ENCODE measurements around the gene LPAR3.

The LPAR3 gene

GRCh38 chr1:84841971-84842370 is 51.0 kb downstream of the LPAR3 start:
- FAIRE-seq: no peak
- DNase-seq (ENCODE audit: insufficient read length, low spot score): no peak
- TF ChIP-seq POLR2A (IDR thresholded peaks at IDR 0.05; ENCODE audit: low read depth, low read length): no peak

GRCh38 chr1:84840346-84840745 is 52.7 kb downstream of the LPAR3 start:
- DNase-seq (ENCODE audit: insufficient read length, low spot score): no peak
- no peak for FAIRE-seq
- TF ChIP-seq POLR2A (IDR thresholded peaks at IDR 0.05; ENCODE audit: low read depth, low read length): no peak

- DNase-seq (ENCODE audit: insufficient read length, low spot score): no peak
- TF ChIP-seq POLR2A (IDR thresholded peaks at IDR 0.05; ENCODE audit: low read depth, low read length): no peak
- no peak for FAIRE-seq
Observed at GRCh38 chr1:84839544-84839943, 53.5 kb downstream of the LPAR3 start.

- DNase-seq (ENCODE audit: insufficient read length, low spot score) (no peak), FAIRE-seq (no peak)
- no peak for TF ChIP-seq POLR2A (IDR thresholded peaks at IDR 0.05; ENCODE audit: low read depth, low read length)
Observed at GRCh38 chr1:84836145-84836544, 56.9 kb downstream of the LPAR3 start.

- DNase-seq (ENCODE audit: insufficient read length, low spot score) (no peak), FAIRE-seq (peak; percentile 50)
- no peak for TF ChIP-seq POLR2A (IDR thresholded peaks at IDR 0.05; ENCODE audit: low read depth, low read length)
Observed at GRCh38 chr1:84835169-84835568, 57.8 kb downstream of the LPAR3 start.

GRCh38 chr1:84834419-84835064 is 58.5 kb downstream of the LPAR3 start:
- no peak for TF ChIP-seq POLR2A (IDR thresholded peaks at IDR 0.05; ENCODE audit: low read depth, low read length)
- DNase-seq (ENCODE audit: insufficient read length, low spot score) (no peak), FAIRE-seq (peak; percentile 80)

- DNase-seq (ENCODE audit: insufficient read length, low spot score) (no peak), FAIRE-seq (no peak)
- TF ChIP-seq POLR2A (IDR thresholded peaks at IDR 0.05; ENCODE audit: low read depth, low read length): no peak
Observed at GRCh38 chr1:84833194-84833593, 59.8 kb downstream of the LPAR3 start.

- DNase-seq (ENCODE audit: insufficient read length, low spot score): no peak
- TF ChIP-seq POLR2A (IDR thresholded peaks at IDR 0.05; ENCODE audit: low read depth, low read length): no peak
- FAIRE-seq: no peak
Observed at GRCh38 chr1:84830136-84830535, 62.9 kb downstream of the LPAR3 start.

GRCh38 chr1:84827976-84828375 is 65.0 kb downstream of the LPAR3 start:
- no peak for TF ChIP-seq POLR2A (IDR thresholded peaks at IDR 0.05; ENCODE audit: low read depth, low read length)
- DNase-seq (ENCODE audit: insufficient read length, low spot score) (no peak), FAIRE-seq (no peak)

GRCh38 chr1:84827555-84827954 is 65.5 kb downstream of the LPAR3 start:
- no peak for FAIRE-seq
- TF ChIP-seq POLR2A (IDR thresholded peaks at IDR 0.05; ENCODE audit: low read depth, low read length): no peak
- no peak for DNase-seq (ENCODE audit: insufficient read length, low spot score)

- FAIRE-seq (no peak), DNase-seq (ENCODE audit: insufficient read length, low spot score) (no peak)
- TF ChIP-seq POLR2A (IDR thresholded peaks at IDR 0.05; ENCODE audit: low read depth, low read length): no peak
Observed at GRCh38 chr1:84825161-84825560, 67.8 kb downstream of the LPAR3 start.

GRCh38 chr1:84823991-84824390 is 69.0 kb downstream of the LPAR3 start:
- DNase-seq (ENCODE audit: insufficient read length, low spot score) (no peak), FAIRE-seq (no peak)
- TF ChIP-seq POLR2A (IDR thresholded peaks at IDR 0.05; ENCODE audit: low read depth, low read length): no peak

- no peak for DNase-seq (ENCODE audit: insufficient read length, low spot score)
- no peak for FAIRE-seq
- TF ChIP-seq POLR2A (IDR thresholded peaks at IDR 0.05; ENCODE audit: low read depth, low read length): no peak
Observed at GRCh38 chr1:84823511-84823910, 69.5 kb downstream of the LPAR3 start.

- DNase-seq (ENCODE audit: insufficient read length, low spot score): no peak
- no peak for FAIRE-seq
- no peak for TF ChIP-seq POLR2A (IDR thresholded peaks at IDR 0.05; ENCODE audit: low read depth, low read length)
Observed at GRCh38 chr1:84810343-84810742, 82.7 kb downstream of the LPAR3 start.

GRCh38 chr1:84809023-84809422 is 84.0 kb downstream of the LPAR3 start:
- no peak for TF ChIP-seq POLR2A (IDR thresholded peaks at IDR 0.05; ENCODE audit: low read depth, low read length)
- no peak for FAIRE-seq
- no peak for DNase-seq (ENCODE audit: insufficient read length, low spot score)

- no peak for TF ChIP-seq POLR2A (IDR thresholded peaks at IDR 0.05; ENCODE audit: low read depth, low read length)
- no peak for FAIRE-seq
Observed at GRCh38 chr1:84803604-84804003, 89.4 kb downstream of the LPAR3 start.

More at GRCh38 chr1:84803604-84804003, 89.4 kb downstream of the LPAR3 start:
- no peak for DNase-seq (ENCODE audit: insufficient read length, low spot score)

Data from H54 (cell line).